A204.1 (cell line): ENCODE measurements around the gene STK24.

Source experiments
- FAIRE-seq: peaks from 2 replicates; lab custom pipeline; 2012; peaks lifted over from hg19 to GRCh38; lab: Jason Lieb, UNC

Gene STK24

DNA sequence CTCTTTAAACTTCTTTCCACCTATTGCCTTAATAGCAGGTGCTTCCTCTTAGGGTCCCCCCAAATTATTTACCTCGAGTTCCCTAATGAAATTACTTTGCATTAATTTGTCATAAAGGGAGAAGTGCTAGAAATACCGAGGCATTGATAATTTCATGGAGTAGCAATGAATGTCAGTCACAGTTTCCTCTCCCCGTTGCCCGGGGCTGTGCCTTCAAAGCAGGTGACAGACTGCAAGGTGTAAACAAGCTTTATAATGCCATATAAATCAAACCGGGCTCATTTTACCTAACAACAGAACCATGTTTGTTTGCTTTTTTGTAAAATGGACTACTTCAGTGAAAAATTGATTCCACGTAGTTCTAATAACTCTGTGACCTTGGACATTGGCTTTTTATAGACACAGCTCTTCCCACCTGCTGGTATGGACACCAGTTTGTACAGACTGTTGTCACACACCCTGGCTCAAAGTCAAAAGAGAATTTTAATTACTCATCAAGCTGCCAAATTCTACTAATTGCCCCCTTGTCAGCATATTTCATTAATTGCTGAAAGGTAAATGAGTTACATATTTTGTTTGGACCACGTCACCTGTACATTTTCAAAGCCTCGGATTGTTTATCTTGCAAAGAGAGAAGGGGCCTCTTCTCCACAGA, 171.1 kb downstream of the STK24 start:
- no peak for FAIRE-seq

DNA sequence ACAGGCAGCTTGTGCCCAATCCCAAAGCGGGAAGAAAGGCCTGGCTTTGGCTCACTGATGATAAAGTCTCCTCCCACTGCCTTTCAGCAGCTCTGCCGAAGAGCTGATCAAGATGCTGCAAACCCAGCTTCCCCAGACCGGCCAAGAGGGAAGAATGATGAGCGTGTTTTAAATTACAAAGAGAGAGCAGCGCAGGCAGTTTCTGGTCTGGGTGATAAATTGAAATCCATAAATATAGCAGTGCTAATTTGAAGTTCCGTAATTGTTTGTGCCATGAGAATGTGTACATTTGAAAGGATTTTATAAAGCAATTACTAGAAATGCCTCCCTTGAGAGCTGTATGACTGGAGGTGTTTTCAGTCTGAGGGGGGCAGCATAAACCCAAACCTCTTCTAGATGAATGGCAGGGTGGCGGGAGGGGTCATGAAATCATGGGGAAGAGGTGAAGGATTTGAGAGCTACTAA, 171.8 kb downstream of the STK24 start:
- FAIRE-seq: no peak

DNA sequence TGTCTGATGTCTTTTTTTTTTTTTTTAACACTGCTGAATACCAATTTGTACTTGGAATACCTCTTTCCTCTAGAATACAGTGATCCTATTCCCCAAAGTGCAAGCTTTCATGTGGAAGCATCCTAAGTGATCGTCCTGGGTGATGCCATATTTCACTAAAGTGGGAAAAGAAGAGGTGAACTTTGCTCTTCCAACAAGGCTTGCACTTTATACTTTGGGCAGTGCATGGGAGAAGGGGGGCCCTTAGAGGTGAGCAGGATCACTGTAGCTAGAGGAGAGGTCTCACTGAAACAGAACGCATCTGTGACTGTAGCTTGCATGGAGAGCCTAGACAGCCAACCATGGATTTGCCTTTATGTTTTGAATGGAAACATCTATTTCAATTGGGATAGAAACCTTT, 173.8 kb downstream of the STK24 start:
- FAIRE-seq: no peak

DNA sequence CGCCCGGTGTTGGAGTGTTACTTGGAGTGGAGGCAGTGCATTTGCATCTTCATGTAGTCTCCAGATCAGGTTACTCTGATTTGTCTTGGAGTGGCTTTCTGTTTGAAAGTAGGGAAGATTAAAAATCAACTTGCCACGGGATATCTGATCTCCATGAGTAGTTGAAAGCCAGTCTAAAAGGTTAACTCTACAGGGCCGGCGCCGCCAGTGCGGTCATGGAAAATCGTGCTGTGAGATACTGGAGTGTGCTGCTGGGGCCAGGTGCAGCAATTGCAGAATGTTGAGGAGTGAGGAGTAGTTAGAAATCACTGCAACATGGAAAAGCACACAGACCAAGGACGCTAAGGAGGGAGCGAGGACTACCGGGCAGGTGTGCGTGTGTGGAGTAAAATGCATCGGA, 175.0 kb downstream of the STK24 start:
- FAIRE-seq: no peak

- no peak for FAIRE-seq
These were observed 177.2 kb downstream of the STK24 start for GRCh38 chr13:98399756-98400155.

DNA sequence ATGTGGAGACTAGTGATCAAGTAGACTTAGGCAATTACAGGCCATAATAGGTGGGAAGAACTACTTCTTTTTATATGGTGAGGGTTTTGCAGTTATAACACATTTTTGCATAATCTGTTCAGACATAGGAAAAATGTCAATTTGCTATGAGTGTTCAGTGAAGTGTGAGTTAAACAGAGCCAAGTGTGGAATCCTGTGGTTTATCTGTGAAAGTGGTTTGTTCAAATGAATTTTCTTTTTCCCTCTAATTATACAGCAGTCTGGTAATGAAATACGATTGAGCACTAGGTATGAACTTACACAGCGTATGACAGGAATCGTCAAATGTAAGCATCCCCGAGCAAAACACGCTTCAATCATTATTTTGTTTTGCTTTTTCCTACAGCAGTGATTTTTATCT, 178.3 kb downstream of the STK24 start:
- no peak for FAIRE-seq

GRCh38 chr13:98397861-98398260, 179.0 kb downstream of the STK24 start:
- FAIRE-seq: no peak

- no peak for FAIRE-seq
These were observed 179.7 kb downstream of the STK24 start for GRCh38 chr13:98397221-98397620.

DNA sequence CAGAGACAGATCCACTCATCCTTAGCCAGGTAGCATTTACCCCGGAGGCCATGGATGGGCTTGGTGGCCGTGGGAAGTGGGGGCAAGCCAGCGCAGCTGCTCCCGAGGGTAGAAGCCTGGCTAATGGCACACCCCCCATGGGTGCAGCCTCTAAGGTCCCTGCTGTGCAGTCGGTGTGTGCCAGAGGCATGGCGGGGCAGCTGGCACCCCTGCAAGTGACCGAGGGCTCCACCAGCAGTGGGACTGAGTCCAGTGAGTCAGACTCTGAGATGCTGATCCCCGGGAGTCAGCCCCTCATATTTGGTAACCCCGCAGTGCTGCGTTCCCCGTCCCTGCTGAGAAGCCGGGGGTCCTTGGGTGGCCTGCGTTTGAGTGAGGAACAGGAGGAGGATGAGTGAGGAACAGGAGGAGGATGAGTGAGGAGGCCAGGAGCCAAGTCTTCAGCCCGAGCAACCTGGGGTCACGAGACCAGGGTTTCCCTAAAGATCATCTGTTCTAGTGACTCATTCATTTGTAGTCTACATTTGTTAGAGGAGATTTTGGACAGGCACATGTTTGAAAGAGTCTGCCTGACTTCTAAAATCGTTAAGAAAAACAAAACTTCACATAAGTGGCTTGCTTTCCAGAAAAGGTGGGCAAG, 180.7 kb downstream of the STK24 start:
- FAIRE-seq: no peak
